Stimulated activated CD8-positive, alpha-beta memory T cell treated with anti-CD3 and anti-CD28 coated beads, Interleukin-12 subunit alpha, Interleukin-12 subunit beta, amount 100 ng/mL, for 24 hours (primary cell): ENCODE data around the gene MRPL2.
"Not testable (repeated sequence)": the region's sequence is repeated elsewhere in the genome, so short reads cannot be mapped to it uniquely, and the experiment has no call there.

Experiments used
- DNase-seq: peaks from one replicate; pipeline ENCODE4 v3.0.0-alpha.2; 2020; ENCODE audit errors: extremely low read depth

Gene MRPL2

GRCh38 chr6:43053545-43054205 is 5.6 kb downstream of the MRPL2 start, which contains the start of gene CUL7:
Gene CUL7 (minus strand): TSS chr6:43053851. CDS start chr6:43052788, 1,063 bp downstream.
- DNase-seq: peak; percentile 78

GRCh38 chr6:43052842-43053544 is 6.2 kb downstream of the MRPL2 start:
- no peak for DNase-seq

- DNase-seq: no peak
Observed at GRCh38 chr6:43052225-43052841, 6.9 kb downstream of the MRPL2 start.

- no peak for DNase-seq
Observed at GRCh38 chr6:43050981-43051380, 8.3 kb downstream of the MRPL2 start.

GRCh38 chr6:43047998-43048397 is 11.2 kb downstream of the MRPL2 start:
- DNase-seq: no peak

GRCh38 chr6:43045371-43045930 is 13.8 kb downstream of the MRPL2 start:
- no peak for DNase-seq

- DNase-seq: no peak
Observed at GRCh38 chr6:43043310-43043709, 15.9 kb downstream of the MRPL2 start.

GRCh38 chr6:43041475-43041874 is 17.8 kb downstream of the MRPL2 start:
- not testable (repeated sequence) for DNase-seq

- no peak for DNase-seq
Observed at GRCh38 chr6:43040542-43041257, 18.5 kb downstream of the MRPL2 start.

GRCh38 chr6:43038727-43039126 is 20.5 kb downstream of the MRPL2 start:
- no peak for DNase-seq

GRCh38 chr6:43037706-43038105 is 21.5 kb downstream of the MRPL2 start:
- DNase-seq: no peak

- no peak for DNase-seq
Observed at GRCh38 chr6:43037197-43037596, 22.0 kb downstream of the MRPL2 start.

- DNase-seq: no peak
Observed at GRCh38 chr6:43036712-43037111, 22.5 kb downstream of the MRPL2 start.

GRCh38 chr6:43035495-43036194 is 23.6 kb downstream of the MRPL2 start:
- no peak for DNase-seq

GRCh38 chr6:43034190-43034525 is 25.1 kb downstream of the MRPL2 start:
- no peak for DNase-seq

- no peak for DNase-seq
Observed at GRCh38 chr6:43033496-43034189, 25.6 kb downstream of the MRPL2 start.

GRCh38 chr6:43032326-43032725 is 26.9 kb downstream of the MRPL2 start:
- DNase-seq: no peak

- no peak for DNase-seq
Observed at GRCh38 chr6:43029120-43029519, 30.1 kb downstream of the MRPL2 start.

GRCh38 chr6:43026365-43026764 is 32.9 kb downstream of the MRPL2 start:
- no peak for DNase-seq

- no peak for DNase-seq
Observed at GRCh38 chr6:43024436-43024835, 34.8 kb downstream of the MRPL2 start.
